MM.1S (cell line): ENCODE data around the gene EVA1A.

Experiments used
- DNase-seq: peaks from one replicate; pipeline ENCODE4 v3.0.0-alpha.2; 2015
- H2AFZ ChIP-seq: fragments of 300-600 bp; sonication (generic); 2 replicates; pipeline ENCODE4 v1.6.0; 2016; ENCODE audit warnings: antibody characterized with exemption, low read length
- H3F3A ChIP-seq: fragments of 300-600 bp; sonication (generic); 2 replicates; pipeline ENCODE4 v1.6.1; 2016; ENCODE audit warnings: mild to moderate bottlenecking, antibody characterized with exemption, low read length, moderate library complexity, mixed read lengths; ENCODE audit not compliant: insufficient read depth
- H3K27ac ChIP-seq: fragments of 300-600 bp; sonication (generic); 2 replicates; pipeline ENCODE4 v1.5.1; 2016; ENCODE audit warnings: mild to moderate bottlenecking, low read length
- H3K27me3 ChIP-seq: fragments of 300-600 bp; sonication (generic); replicated peaks from 2 replicates; pipeline ENCODE4 v1.6.0; 2016; ENCODE audit warnings: low read length; ENCODE audit not compliant: insufficient read depth
- H3K36me3 ChIP-seq: fragments of 300-600 bp; sonication (generic); replicated peaks from 2 replicates; pipeline ENCODE4 v1.6.1; 2016; ENCODE audit warnings: mild to moderate bottlenecking, low read length, mixed read lengths; ENCODE audit not compliant: insufficient read depth
- H3K4me1 ChIP-seq: fragments of 300-600 bp; sonication (generic); 2 replicates; pipeline ENCODE4 v1.6.1; 2016; ENCODE audit warnings: low read length, mixed read lengths
- H3K4me2 ChIP-seq: fragments of 300-600 bp; sonication (generic); 2 replicates; pipeline ENCODE4 v1.6.0; 2016; ENCODE audit warnings: low read depth, low read length
- H3K4me3 ChIP-seq: fragments of 300-600 bp; sonication (generic); 2 replicates; pipeline ENCODE4 v1.5.1; 2016; ENCODE audit warnings: low read length, mixed read lengths
- H3K79me2 ChIP-seq: fragments of 300-600 bp; sonication (generic); 2 replicates; pipeline ENCODE4 v1.6.1; 2016; ENCODE audit warnings: mixed run types, low read length, mixed read lengths
- H3K9ac ChIP-seq: fragments of 300-600 bp; sonication (generic); 2 replicates; pipeline ENCODE4 v1.6.1; 2016; ENCODE audit warnings: low read length, mixed read lengths
- H3K9me2 ChIP-seq: fragments of 300-600 bp; sonication (generic); replicated peaks from 2 replicates; pipeline ENCODE4 v1.6.1; 2016; ENCODE audit warnings: mild to moderate bottlenecking, low read length, mixed read lengths; ENCODE audit not compliant: insufficient read depth
- H3K9me3 ChIP-seq: fragments of 300-600 bp; sonication (generic); replicated peaks from 2 replicates; pipeline ENCODE4 v1.6.1; 2016; ENCODE audit warnings: mild to moderate bottlenecking, low read length, mixed read lengths; ENCODE audit not compliant: insufficient read depth
- H4K20me1 ChIP-seq: fragments of 300-600 bp; sonication (generic); 2 replicates; pipeline ENCODE4 v1.6.1; 2016; ENCODE audit warnings: mild to moderate bottlenecking, low read length, moderate library complexity, mixed read lengths; ENCODE audit not compliant: insufficient read depth
- CTCF ChIP-seq: fragments of 300-600 bp; sonication (generic); IDR thresholded peaks from 2 replicates; pipeline ENCODE4 v1.5.1; 2016; ENCODE audit warnings: antibody characterized with exemption, low read length, mixed read lengths
- EZH2 ChIP-seq: fragments of 300-600 bp; sonication (generic); optimal IDR thresholded peaks from 2 replicates; pipeline ENCODE3; 2017; ENCODE audit warnings: low read depth, mild to moderate bottlenecking, antibody characterized with exemption, low read length, mixed read lengths
- EZH2phosphoT487 ChIP-seq: fragments of 300-600 bp; sonication (generic); IDR thresholded peaks from 2 replicates; pipeline ENCODE4 v1.6.1; 2018; ENCODE audit warnings: antibody characterized with exemption, low read length

The EVA1A gene

GRCh38 chr2:75598589-75599155, 37.9 kb upstream of the EVA1A start:
- Histone ChIP-seq H3K4me2 (no peak overlapping the region), H3K4me1 (no peaks in the 10 kb centered on the region), H3K9me2 (no peaks in the 10 kb centered on the region), H3K27ac (no peak overlapping the region), H3K4me3 (no peak overlapping the region), H3K27me3 (no peaks in the 10 kb centered on the region), H3K9me3 (no peaks in the 10 kb centered on the region), H4K20me1 (no peaks in the 10 kb centered on the region), H3K79me2 (no peaks in the 10 kb centered on the region), H2AFZ (no peak overlapping the region), H3K9ac (no peak overlapping the region), H3F3A (no peaks in the 10 kb centered on the region), H3K36me3 (no peaks in the 10 kb centered on the region)
- no peak for TF ChIP-seq EZH2phosphoT487
- TF ChIP-seq CTCF: no peak
- TF ChIP-seq EZH2: no peak
- no peak for DNase-seq

- Histone ChIP-seq H4K20me1 (no peaks in the 10 kb centered on the region), H2AFZ (no peak overlapping the region), H3K4me1 (no peaks in the 10 kb centered on the region), H3K4me2 (no peak overlapping the region), H3K36me3 (no peaks in the 10 kb centered on the region), H3K4me3 (no peak overlapping the region), H3K9ac (no peak overlapping the region), H3K79me2 (no peaks in the 10 kb centered on the region), H3F3A (no peaks in the 10 kb centered on the region), H3K9me3 (no peaks in the 10 kb centered on the region), H3K27me3 (no peaks in the 10 kb centered on the region), H3K9me2 (no peaks in the 10 kb centered on the region), H3K27ac (no peak overlapping the region)
- DNase-seq: no peak
- TF ChIP-seq EZH2: no peak
- TF ChIP-seq EZH2phosphoT487: no peak
- no peak for TF ChIP-seq CTCF
These were observed 37.2 kb upstream of the EVA1A start for GRCh38 chr2:75597949-75598348.

- no peaks in the 10 kb centered on the region for H4K20me1 ChIP-seq
- H3K4me2 ChIP-seq: no peak overlapping the region
- no peaks in the 10 kb centered on the region for H3F3A ChIP-seq
- H2AFZ ChIP-seq: no peak overlapping the region
- H3K9ac ChIP-seq: no peak overlapping the region
- H3K36me3 ChIP-seq: no peaks in the 10 kb centered on the region
- H3K27ac ChIP-seq: no peak overlapping the region
- TF ChIP-seq CTCF (no peak), EZH2 (no peak), EZH2phosphoT487 (no peak)
- DNase-seq: no peak
- H3K9me2 ChIP-seq: no peaks in the 10 kb centered on the region
- H3K79me2 ChIP-seq: no peaks in the 10 kb centered on the region
- no peaks in the 10 kb centered on the region for H3K27me3 ChIP-seq
- H3K9me3 ChIP-seq: no peaks in the 10 kb centered on the region
- no peak overlapping the region for H3K4me3 ChIP-seq
- H3K4me1 ChIP-seq: no peaks in the 10 kb centered on the region
These were observed 36.0 kb upstream of the EVA1A start for GRCh38 chr2:75596784-75597183.
